IMR-90 (cell line): ENCODE data around the gene C3. TPM values are rescaled to one million over a fixed set of nuclear protein-coding genes. Genes with fewer than 3 reads are reported as not detected.
A peak's percentile ranks its signal among the peaks of the same experiment; 100 is the strongest.

ENCODE experiments used
- ATAC-seq: fragments of 200-7000 bp; cut with Tn5 transposase; 2 replicates; pipeline ENCODE4 v1.9.1; 2020; ENCODE audit warnings: low read depth, mild to moderate bottlenecking, moderate library complexity
- BruUV-seq: library from RNA; stranded (reverse); fragments of 400-500 nt; replicated peaks from 2 replicates; lab custom pipeline; 2021; lab: Mats Ljungman, UMichigan
- CTCF ChIA-PET: fragments of 300-600 bp; formaldehyde crosslinking; extraction: SDS; loops from one replicate; lab custom pipeline; 2021; ENCODE audit warnings: antibody characterized with exemption; lab: Yijun Ruan, JAX
- POLR2A ChIA-PET: fragments of 300-600 bp; sonication (Branson Sonifier 250); formaldehyde crosslinking; loops from one replicate; lab custom pipeline; 2022; ENCODE audit warnings: antibody characterized with exemption; ENCODE audit not compliant: unreplicated experiment; lab: Charles Lee
- DNase-seq: peaks from one replicate; pipeline ENCODE4 v3.0.0; 2013
- H2AFZ ChIP-seq: replicated peaks from 2 replicates; pipeline ENCODE3; 2013; ENCODE audit warnings: low read length, mild to moderate bottlenecking; ENCODE audit not compliant: poor library complexity
- H2AK5ac ChIP-seq: 2 replicates; pipeline ENCODE4 v1.6.1; 2013; ENCODE audit warnings: low read depth, low read length, inconsistent platforms
- H2AK9ac ChIP-seq: replicated peaks from 2 replicates; pipeline ENCODE3; 2013; ENCODE audit warnings: mild to moderate bottlenecking, low read depth, low read length, moderate library complexity; ENCODE audit not compliant: poor library complexity
- H2BK120ac ChIP-seq: 2 replicates; pipeline ENCODE4 v1.6.1; 2013; ENCODE audit warnings: low read depth, low read length, inconsistent platforms
- H2BK15ac ChIP-seq: 3 replicates; pipeline ENCODE4 v1.6.1; 2013; ENCODE audit warnings: low read depth, low read length, inconsistent platforms
- H2BK20ac ChIP-seq: 2 replicates; pipeline ENCODE4 v1.6.1; 2013; ENCODE audit warnings: low read depth, mild to moderate bottlenecking, inconsistent platforms, low read length, moderate library complexity
- H2BK5ac ChIP-seq: 2 replicates; pipeline ENCODE4 v1.6.1; 2013; ENCODE audit warnings: mild to moderate bottlenecking, low read depth, low read length, inconsistent platforms; ENCODE audit not compliant: poor library complexity, severe bottlenecking
- H3K14ac ChIP-seq: replicated peaks from 2 replicates; pipeline ENCODE4 v1.6.1; 2013; ENCODE audit warnings: low read depth, low read length, inconsistent platforms
- H3K18ac ChIP-seq: 2 replicates; pipeline ENCODE4 v1.6.1; 2013; ENCODE audit warnings: low read depth, low read length, control low read depth
- H3K23ac ChIP-seq: 2 replicates; pipeline ENCODE4 v1.6.1; 2013; ENCODE audit warnings: low read depth, low read length, inconsistent platforms
- H3K27ac ChIP-seq: 2 replicates; pipeline ENCODE4 v1.5.1; 2013; ENCODE audit warnings: mild to moderate bottlenecking, control low read depth, low read length; ENCODE audit not compliant: insufficient read depth
- H3K27me3 ChIP-seq: 2 replicates; pipeline ENCODE4 v1.6.1; 2013; ENCODE audit warnings: low read length; ENCODE audit not compliant: control insufficient read depth, insufficient read depth
- H3K36me3 ChIP-seq: 2 replicates; pipeline ENCODE4 v1.6.1; 2013; ENCODE audit warnings: low read length, mixed read lengths; ENCODE audit not compliant: control insufficient read depth, insufficient read depth
- H3K4ac ChIP-seq: 2 replicates; pipeline ENCODE4 v1.6.1; 2013; ENCODE audit warnings: low read depth, low read length, inconsistent platforms
- H3K4me1 ChIP-seq: 2 replicates; pipeline ENCODE4 v1.6.1; 2013; ENCODE audit warnings: low read length, mixed read lengths; ENCODE audit not compliant: control insufficient read depth, insufficient read depth
- H3K4me2 ChIP-seq: 2 replicates; pipeline ENCODE4 v1.6.1; 2013; ENCODE audit warnings: low read depth, mild to moderate bottlenecking, control low read depth, low read length, moderate library complexity
- H3K4me3 ChIP-seq: 2 replicates; pipeline ENCODE4 v1.5.1; 2013; ENCODE audit warnings: low read depth, mild to moderate bottlenecking, control low read depth, low read length, moderate library complexity; ENCODE audit not compliant: insufficient read depth
- H3K56ac ChIP-seq: 2 replicates; pipeline ENCODE4 v1.6.1; 2013; ENCODE audit warnings: low read length, inconsistent platforms; ENCODE audit not compliant: insufficient read depth; ENCODE audit errors: extremely low read depth
- H3K79me1 ChIP-seq, 2 experiments: 2 replicates each; pipeline ENCODE4 v1.6.1; 2013; ENCODE audit warnings: low read length in 2 of 2, inconsistent platforms in 1 of 2, low read depth in 1 of 2
- H3K9ac ChIP-seq: 2 replicates; pipeline ENCODE4 v1.6.1; 2013; ENCODE audit warnings: low read depth, low read length, control low read depth
- H3K9me1 ChIP-seq: 2 replicates; pipeline ENCODE4 v1.6.1; 2013; ENCODE audit warnings: low read length, inconsistent platforms; ENCODE audit not compliant: insufficient read depth
- H3K9me3 ChIP-seq: 2 replicates; pipeline ENCODE4 v1.6.1; 2013; ENCODE audit warnings: low read length; ENCODE audit not compliant: control insufficient read depth, insufficient read depth
- H4K20me1 ChIP-seq: 2 replicates; pipeline ENCODE4 v1.6.1; 2013; ENCODE audit warnings: low read length, inconsistent platforms; ENCODE audit not compliant: insufficient read depth
- H4K5ac ChIP-seq: 2 replicates; pipeline ENCODE4 v1.6.1; 2013; ENCODE audit warnings: mild to moderate bottlenecking, low read depth, low read length, control low read depth
- H4K8ac ChIP-seq, 2 experiments: 2 replicates each; pipeline ENCODE4 v1.6.1; 2013; ENCODE audit warnings: low read depth in 2 of 2, low read length in 2 of 2, control low read depth in 1 of 2, inconsistent platforms in 1 of 2
- H4K91ac ChIP-seq: 2 replicates; pipeline ENCODE4 v1.6.1; 2013; ENCODE audit warnings: low read depth, low read length, inconsistent platforms; ENCODE audit not compliant: insufficient read depth
- CHD1 ChIP-seq: IDR thresholded peaks from 2 replicates; pipeline ENCODE4 v1.6.1; 2012; ENCODE audit warnings: low read depth, low read length, improper control_type of control experiment
- ELK1 ChIP-seq: fragments of 150-350 bp; IDR thresholded peaks from 2 replicates; pipeline ENCODE4 v1.6.1; 2016; ENCODE audit warnings: low read depth, mild to moderate bottlenecking, low read length, moderate library complexity, borderline replicate concordance
- MAFK ChIP-seq: IDR thresholded peaks from 2 replicates; pipeline ENCODE4 v1.6.1; 2012; ENCODE audit warnings: low read depth, low read length, improper control_type of control experiment
- MXI1 ChIP-seq: IDR thresholded peaks from 2 replicates; pipeline ENCODE4 v1.6.1; 2012; ENCODE audit warnings: low read depth, mild to moderate bottlenecking, low read length, moderate library complexity, borderline replicate concordance
- RCOR1 ChIP-seq: IDR thresholded peaks from 2 replicates; pipeline ENCODE4 v1.6.1; 2012; ENCODE audit warnings: mild to moderate bottlenecking, low read length, improper control_type of control experiment; ENCODE audit not compliant: insufficient replicate concordance
- RFX5 ChIP-seq: IDR thresholded peaks from 2 replicates; pipeline ENCODE4 v1.8.0; 2012; ENCODE audit warnings: low read depth, mild to moderate bottlenecking, low read length, moderate library complexity
- SMC3 ChIP-seq: fragments of 150-350 bp; IDR thresholded peaks from 2 replicates; pipeline ENCODE4 v1.6.1; 2016; ENCODE audit warnings: low read depth, mild to moderate bottlenecking, antibody characterized with exemption, low read length, moderate library complexity
- USF2 ChIP-seq: fragments of 150-350 bp; IDR thresholded peaks from 2 replicates; pipeline ENCODE4 v1.6.1; 2017; ENCODE audit warnings: mild to moderate bottlenecking, antibody characterized with exemption, low read length, low read depth
- WGBS, 2 experiments: methylation state at CpG; one replicate each; pipeline versions ENCODE4 v1.1.5 to v1.1.7; 2013; ENCODE audit warnings: missing lambda C conversion rate in 2 of 2; ENCODE audit not compliant: insufficient read length in 1 of 2; ENCODE audit errors: extremely low coverage in 2 of 2; 5-methylcytosine and 5-hydroxymethylcytosine counted together
- dilution Hi-C: fragments of 300-500 bp; cut with HindIII; formaldehyde crosslinking; loops from one replicate; pipeline ENCODE4 v1.14.3; 2018; ENCODE audit warnings: low sequenced_read_pairs; ENCODE audit not compliant: unreplicated experiment
- in situ Hi-C: fragments of 300-500 bp; cut with MboI; formaldehyde crosslinking; loops from 3 replicates; pipeline ENCODE4 v1.14.3; 2019; ENCODE audit warnings: low sequenced_read_pairs, inconsistent platforms, mixed read lengths
- intact Hi-C: fragments of 100-400 bp; cut with micrococcal nuclease; formaldehyde crosslinking; loops from 2 replicates; pipeline ENCODE4 v1.10.0; 2022
- polyA plus RNA-seq, 3 experiments: library from polyadenylated mRNA; depleted of rRNA; stranded (reverse); fragments of >200 nt; gene quantifications; 2 replicates each; pipeline ENCODE4 v1.2.3, GENCODE V29; 2012; ENCODE audit warnings: low replicate concordance in 1 of 3
- total RNA-seq: library from RNA; depleted of rRNA; stranded (reverse); fragments of >200 nt; gene quantifications from 2 replicates; pipeline ENCODE4 v1.2.3, GENCODE V29; 2012

C3 gene
- total and polyA plus RNA-seq, 2 of the 4 experiments (the other 2 are of a cell fraction): 0.36 TPM; not detected in 1

GRCh38 chr19:6737284-6737872, 16.9 kb upstream of the C3 start, which contains the start of gene GPR108 (continued):
- TF ChIP-seq MXI1: no peak

- H3K4me1 ChIP-seq: peaks cover 13% of the 10 kb centered on the region
- peak overlapping the region; percentile 89 for H3K27ac ChIP-seq
- no peak for ATAC-seq
- peak overlapping the region; percentile 56 for H2BK120ac ChIP-seq
- dilution Hi-C loops (no loop called here), in situ Hi-C loops (loop anchor here (10.0 kb wide), 2 partner anchors 128 to 222 kb away; no protein-coding TSS in a partner anchor), intact Hi-C loops (loop anchor here (1.0 to 10.0 kb wide), 8 partner anchors 105 to 610 kb away; partner anchors contain the start of genes ALKBH7, KHSRP, TNFSF9 and ZNF557)
- H2AK9ac ChIP-seq: peak overlapping the region; percentile 98
- H3K4me2 ChIP-seq: peak overlapping the region; percentile 81
- peak overlapping the region; percentile 19 to 88; a peak in 3 of 4 replicates for H4K8ac ChIP-seq
- H3K36me3 ChIP-seq: peaks cover 8% of the 10 kb centered on the region; the same call in 1 of the 2 replicates
- H3K79me1 ChIP-seq: peaks cover 0 to 48% of the 10 kb centered on the region in 2 experiments
- TF ChIP-seq RFX5: no peak
- no peak for TF ChIP-seq RCOR1
- TF ChIP-seq USF2: no peak
- TF ChIP-seq SMC3: no peak
- TF ChIP-seq CHD1: no peak
- no peak for TF ChIP-seq ELK1
- TF ChIP-seq MAFK: no peak
- peak overlapping the region; percentile 46 for H2BK5ac ChIP-seq
- ChIA-PET POLR2A (no interaction called here), CTCF (interaction anchor here (0.6 to 3.6 kb wide), 6 partner anchors 16 to 357 kb away, joined by 3 to 25 read pairs (median 3); no protein-coding TSS in a partner anchor)
- H3K9me3 ChIP-seq: no peaks in the 10 kb centered on the region
- BruUV-seq: no TSS peak
- peaks cover 7% of the 10 kb centered on the region; the same call in 1 of the 2 replicates for H3K9me1 ChIP-seq
- H3K56ac ChIP-seq: peak overlapping the region; percentile 76
- peak overlapping the region; percentile 21 for H4K5ac ChIP-seq
- H3K18ac ChIP-seq: no peak overlapping the region; the same call in 1 of the 2 replicates
- peak overlapping the region; percentile 58 for H3K4me3 ChIP-seq
- no peak overlapping the region; the same call in 1 of the 2 replicates for H2AK5ac ChIP-seq
- no peak for DNase-seq
- peak overlapping the region; percentile 88 for H3K4ac ChIP-seq
- no peak overlapping the region for H2BK20ac ChIP-seq
- peak overlapping the region; percentile 92; the same call in 1 of the 2 replicates for H3K23ac ChIP-seq
- peak overlapping the region; percentile 66 for H3K9ac ChIP-seq
- H3K27me3 ChIP-seq: no peaks in the 10 kb centered on the region
- no peaks in the 10 kb centered on the region for H4K20me1 ChIP-seq
- peak overlapping the region; percentile 99 for H2AFZ ChIP-seq
- H4K91ac ChIP-seq: peak overlapping the region; percentile 0; the same call in 1 of the 2 replicates
- H2BK15ac ChIP-seq: no peak overlapping the region
- WGBS, 2 experiments: 0% methylated on average over 3 of the region's 16 CpGs; no CpG with 5 or more reads in 1 of the 2 experiments
- H3K14ac ChIP-seq: peak overlapping the region; percentile 50; the same call in 1 of the 2 replicates
Measured at GRCh38 chr19:6736917-6737283, 16.4 kb upstream of the C3 start.
